ENCODE measurements around the gene USP32. TPM values are rescaled to one million over a fixed set of nuclear protein-coding genes. Genes with fewer than 3 reads are reported as not detected.
A peak's percentile ranks its signal among the peaks of the same experiment; 100 is the strongest.

Gene USP32
- total and polyA plus RNA-seq, 12 donors: 22.0 to 99.3 (median 54.4) TPM

- TF ChIP-seq POLR2A (IDR thresholded peaks at IDR 0.05): no peak
- no peak for TF ChIP-seq CTCF (IDR thresholded peaks at IDR 0.05)
- H3K36me3 ChIP-seq (replicated peaks in 1 of 2): peaks cover 0 to 11% of the 10 kb centered on the region in 2 donors
- H3K27ac ChIP-seq: no peak overlapping the region
- peaks cover 0 to 15% of the 10 kb centered on the region in 2 donors for H3K4me1 ChIP-seq (replicated peaks in 1 of 2)
- no peaks in the 10 kb centered on the region for H3K9me3 ChIP-seq (replicated peaks in 1 of 3)
- no peak for DNase-seq
- no peak overlapping the region for H3K4me3 ChIP-seq
- H3K27me3 ChIP-seq: no peaks in the 10 kb centered on the region
- intact Hi-C loops (cut with DNase I): no loop called here
- WGBS, 4 donors: 57 to 77% (median 72%) methylated on average over 3 of the region's 3 CpGs
Observed at GRCh38 chr17:60174035-60174434, 217.9 kb downstream of the USP32 start.

- peaks cover 0 to 5% of the 10 kb centered on the region in 2 donors for H3K36me3 ChIP-seq (replicated peaks in 1 of 2)
- TF ChIP-seq POLR2A (IDR thresholded peaks at IDR 0.05): no peak
- TF ChIP-seq CTCF (IDR thresholded peaks at IDR 0.05): no peak
Observed at GRCh38 chr17:60173304-60173819, 218.6 kb downstream of the USP32 start.

GRCh38 chr17:60171753-60172079 is 220.2 kb downstream of the USP32 start:
- Histone ChIP-seq H3K27me3 (no peaks in the 10 kb centered on the region), H3K36me3 (replicated peaks in 1 of 2) (no peaks in the 10 kb centered on the region), H3K4me1 (replicated peaks in 1 of 2) (peaks cover 0 to 15% of the 10 kb centered on the region in 2 donors), H3K27ac (no peak overlapping the region), H3K9me3 (replicated peaks in 1 of 3) (no peaks in the 10 kb centered on the region), H3K4me3 (no peak overlapping the region)
- no peak for TF ChIP-seq POLR2A (IDR thresholded peaks at IDR 0.05)
- no peak for TF ChIP-seq CTCF (IDR thresholded peaks at IDR 0.05)
- peak in 1 of 7 donors; percentile 7 for DNase-seq
- intact Hi-C loops (cut with DNase I): no loop called here
- 88 to 90% (median 89%) methylated on average over 2 to 8 of the region's 8 CpGs for WGBS, 4 donors

More at GRCh38 chr17:60173304-60173819, 218.6 kb downstream of the USP32 start:
- Histone ChIP-seq H3K27me3 (no peaks in the 10 kb centered on the region), H3K4me1 (replicated peaks in 1 of 2) (peaks cover 0 to 15% of the 10 kb centered on the region in 2 donors), H3K27ac (no peak overlapping the region), H3K9me3 (replicated peaks in 1 of 3) (no peaks in the 10 kb centered on the region), H3K4me3 (no peak overlapping the region)
- intact Hi-C loops (cut with DNase I): no loop called here
- DNase-seq: no peak
- 72 to 96% (median 78%) methylated on average over 2 of the region's 2 CpGs for WGBS, 4 donors

GRCh38 chr17:60170835-60171752 is 220.8 kb downstream of the USP32 start:
- TF ChIP-seq POLR2A (IDR thresholded peaks at IDR 0.05): no peak
- TF ChIP-seq CTCF (IDR thresholded peaks at IDR 0.05): no peak
- WGBS, 4 donors: 73 to 79% (median 76%) methylated on average over 7 to 8 of the region's 8 CpGs
- peaks cover 0 to 15% of the 10 kb centered on the region in 2 donors for H3K4me1 ChIP-seq (replicated peaks in 1 of 2)
- no peak overlapping the region for H3K4me3 ChIP-seq
- no peaks in the 10 kb centered on the region for H3K27me3 ChIP-seq
- H3K36me3 ChIP-seq (replicated peaks in 1 of 2): no peaks in the 10 kb centered on the region
- no peaks in the 10 kb centered on the region for H3K9me3 ChIP-seq (replicated peaks in 1 of 3)
- DNase-seq: peak in 1 of 7 donors; percentile 10
- intact Hi-C loops (cut with DNase I): no loop called here
- H3K27ac ChIP-seq: peak overlapping the region in 2 of 5 donors; percentile 41 to 55
